HEK293 (cell line): ENCODE measurements around the gene KRT13.

Source experiments
- ZNF202 ChIP-seq: fragments of 450-650 bp; formaldehyde crosslinking; IDR thresholded peaks from 2 replicates; pipeline ENCODE4 v1.5.1; 2016; ENCODE audit warnings: missing biosample characterization, missing genetic modification characterization, borderline replicate concordance
- ZNF274 ChIP-seq, 2 experiments: fragments of 200-500 bp in 1 of 2; fragments of 450-650 bp in 1 of 2; sonication (Bioruptor generic) in 1 of 2; formaldehyde crosslinking in 1 of 2; IDR thresholded peaks; 2 replicates each; pipeline versions ENCODE4 v1.5.1 to v1.6.1; 2014 to 2016; ENCODE audit warnings: borderline replicate concordance in 1 of 2, inconsistent platforms in 1 of 2, low read length in 1 of 2, missing biosample characterization in 1 of 2, missing genetic modification characterization in 1 of 2
- ZNF350 ChIP-seq: fragments of 450-650 bp; formaldehyde crosslinking; IDR thresholded peaks from 2 replicates; pipeline ENCODE4 v1.5.0; 2017; ENCODE audit warnings: missing biosample characterization, mild to moderate bottlenecking, missing genetic modification characterization
- ZNF37A ChIP-seq: fragments of 450-650 bp; IDR thresholded peaks from 2 replicates; pipeline ENCODE4 v1.5.1; 2018; ENCODE audit warnings: missing biosample characterization, missing genetic modification characterization
- ZNF391 ChIP-seq: fragments of 450-650 bp; formaldehyde crosslinking; IDR thresholded peaks from 2 replicates; pipeline ENCODE4 v1.5.1; 2016; ENCODE audit warnings: low read depth, missing biosample characterization, missing genetic modification characterization, borderline replicate concordance
- ZNF660 ChIP-seq: fragments of 450-650 bp; IDR thresholded peaks from 2 replicates; pipeline ENCODE4 v1.5.1; 2018; ENCODE audit warnings: missing biosample characterization, mild to moderate bottlenecking, missing genetic modification characterization
- ZNF768 ChIP-seq: fragments of 450-650 bp; formaldehyde crosslinking; IDR thresholded peaks from 2 replicates; pipeline ENCODE4 v1.5.1; 2018; ENCODE audit warnings: missing biosample characterization, mild to moderate bottlenecking, missing genetic modification characterization
- TF ChIP-seq, protein P1 (sequence below): fragments of 450-650 bp; formaldehyde crosslinking; IDR thresholded peaks from 2 replicates; pipeline ENCODE4 v1.5.1; 2016; ENCODE audit warnings: missing biosample characterization, missing genetic modification characterization
- TF ChIP-seq, protein P2 (sequence below): fragments of 450-650 bp; formaldehyde crosslinking; IDR thresholded peaks from 2 replicates; pipeline ENCODE4 v1.5.1; 2016; ENCODE audit warnings: missing biosample characterization, missing genetic modification characterization, low read depth
- TF ChIP-seq, protein P3 (sequence below): fragments of 450-650 bp; formaldehyde crosslinking; IDR thresholded peaks from 2 replicates; pipeline ENCODE4 v1.5.1; 2016; ENCODE audit warnings: missing biosample characterization, missing genetic modification characterization

DNA sequence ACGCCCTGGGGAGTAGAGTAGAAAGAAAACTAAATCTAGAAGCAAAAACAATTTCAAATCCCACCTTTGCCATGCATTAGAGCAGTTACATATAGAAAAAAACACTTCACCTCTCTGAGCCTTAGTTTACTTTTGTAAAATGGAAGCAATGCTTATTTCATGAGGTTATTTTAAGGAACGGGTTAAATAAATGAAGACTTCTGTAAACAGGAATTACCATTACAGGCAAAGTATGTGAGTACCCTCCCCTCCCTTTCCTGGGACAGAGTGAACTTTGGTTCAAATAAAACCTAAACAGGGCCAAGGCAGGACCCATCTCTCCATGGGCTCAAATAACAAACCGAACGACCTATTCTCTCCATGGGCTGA is 17.8 kb upstream of the KRT13 start:
- TF ChIP-seq ZNF350 (no peak), ZNF37A (tag by site-specific recombination) (no peak), ZNF202 (tag by site-specific recombination) (no peak), ZNF660 (tag by site-specific recombination) (no peak), ZNF274 (IDR thresholded peaks at IDR 0.05; ENCODE audit: low read length) (no peak), ZNF274 (tag by site-specific recombination; IDR thresholded peaks at IDR 0.05; ENCODE audit: borderline replicate concordance) (no peak), ZNF768 (tag by site-specific recombination) (no peak), ZNF391 (tag by site-specific recombination) (no peak)
- TF ChIP-seq, protein P1, sequence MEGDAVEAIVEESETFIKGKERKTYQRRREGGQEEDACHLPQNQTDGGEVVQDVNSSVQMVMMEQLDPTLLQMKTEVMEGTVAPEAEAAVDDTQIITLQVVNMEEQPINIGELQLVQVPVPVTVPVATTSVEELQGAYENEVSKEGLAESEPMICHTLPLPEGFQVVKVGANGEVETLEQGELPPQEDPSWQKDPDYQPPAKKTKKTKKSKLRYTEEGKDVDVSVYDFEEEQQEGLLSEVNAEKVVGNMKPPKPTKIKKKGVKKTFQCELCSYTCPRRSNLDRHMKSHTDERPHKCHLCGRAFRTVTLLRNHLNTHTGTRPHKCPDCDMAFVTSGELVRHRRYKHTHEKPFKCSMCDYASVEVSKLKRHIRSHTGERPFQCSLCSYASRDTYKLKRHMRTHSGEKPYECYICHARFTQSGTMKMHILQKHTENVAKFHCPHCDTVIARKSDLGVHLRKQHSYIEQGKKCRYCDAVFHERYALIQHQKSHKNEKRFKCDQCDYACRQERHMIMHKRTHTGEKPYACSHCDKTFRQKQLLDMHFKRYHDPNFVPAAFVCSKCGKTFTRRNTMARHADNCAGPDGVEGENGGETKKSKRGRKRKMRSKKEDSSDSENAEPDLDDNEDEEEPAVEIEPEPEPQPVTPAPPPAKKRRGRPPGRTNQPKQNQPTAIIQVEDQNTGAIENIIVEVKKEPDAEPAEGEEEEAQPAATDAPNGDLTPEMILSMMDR (tag by site-specific recombination): no peak
- TF ChIP-seq, protein P2, sequence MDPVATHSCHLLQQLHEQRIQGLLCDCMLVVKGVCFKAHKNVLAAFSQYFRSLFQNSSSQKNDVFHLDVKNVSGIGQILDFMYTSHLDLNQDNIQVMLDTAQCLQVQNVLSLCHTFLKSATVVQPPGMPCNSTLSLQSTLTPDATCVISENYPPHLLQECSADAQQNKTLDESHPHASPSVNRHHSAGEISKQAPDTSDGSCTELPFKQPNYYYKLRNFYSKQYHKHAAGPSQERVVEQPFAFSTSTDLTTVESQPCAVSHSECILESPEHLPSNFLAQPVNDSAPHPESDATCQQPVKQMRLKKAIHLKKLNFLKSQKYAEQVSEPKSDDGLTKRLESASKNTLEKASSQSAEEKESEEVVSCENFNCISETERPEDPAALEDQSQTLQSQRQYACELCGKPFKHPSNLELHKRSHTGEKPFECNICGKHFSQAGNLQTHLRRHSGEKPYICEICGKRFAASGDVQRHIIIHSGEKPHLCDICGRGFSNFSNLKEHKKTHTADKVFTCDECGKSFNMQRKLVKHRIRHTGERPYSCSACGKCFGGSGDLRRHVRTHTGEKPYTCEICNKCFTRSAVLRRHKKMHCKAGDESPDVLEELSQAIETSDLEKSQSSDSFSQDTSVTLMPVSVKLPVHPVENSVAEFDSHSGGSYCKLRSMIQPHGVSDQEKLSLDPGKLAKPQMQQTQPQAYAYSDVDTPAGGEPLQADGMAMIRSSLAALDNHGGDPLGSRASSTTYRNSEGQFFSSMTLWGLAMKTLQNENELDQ (tag by site-specific recombination): no peak
- TF ChIP-seq, protein P3, sequence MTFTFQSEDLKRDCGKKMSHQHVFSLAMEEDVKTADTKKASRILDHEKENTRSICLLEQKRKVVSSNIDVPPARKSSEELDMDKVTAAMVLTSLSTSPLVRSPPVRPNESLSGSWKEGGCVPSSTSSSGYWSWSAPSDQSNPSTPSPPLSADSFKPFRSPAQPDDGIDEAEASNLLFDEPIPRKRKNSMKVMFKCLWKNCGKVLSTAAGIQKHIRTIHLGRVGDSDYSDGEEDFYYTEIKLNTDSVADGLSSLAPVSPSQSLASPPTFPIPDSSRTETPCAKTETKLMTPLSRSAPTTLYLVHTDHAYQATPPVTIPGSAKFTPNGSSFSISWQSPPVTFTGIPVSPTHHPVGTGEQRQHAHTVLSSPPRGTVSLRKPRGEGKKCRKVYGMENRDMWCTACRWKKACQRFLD: no peak
